ENCODE data around the gene ZDHHC17. TPM values are rescaled to one million over a fixed set of nuclear protein-coding genes. Genes with fewer than 3 reads are reported as not detected.

The ZDHHC17 gene
- total RNA-seq, 1 donor from 2014 or later = 17.0 TPM

DNA sequence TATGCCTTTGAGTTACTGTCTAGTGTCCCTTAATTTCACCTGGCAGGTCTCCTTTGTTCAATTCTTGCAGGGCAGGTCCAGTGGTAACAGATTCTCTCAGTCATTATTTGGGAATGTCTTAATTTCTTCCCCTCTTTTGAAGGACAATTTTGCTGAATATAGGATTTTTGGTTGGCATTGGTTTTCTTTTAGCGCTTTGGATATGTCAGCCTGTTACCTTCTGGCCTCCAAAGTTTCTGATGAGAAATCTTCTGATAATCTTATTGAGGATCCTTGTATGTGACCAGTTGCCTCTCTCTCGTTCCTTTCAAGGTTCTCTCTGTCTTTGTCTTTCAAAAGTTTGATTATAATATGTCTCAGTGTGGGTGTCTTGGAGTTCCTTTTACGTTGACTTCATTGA, 38.1 kb downstream of the ZDHHC17 start:
- Histone ChIP-seq H3K4me3 (no peak overlapping the region), H3K27ac (replicated peaks) (no peak overlapping the region), H3K36me3 (peaks cover 50% of the 10 kb centered on the region), H3K9me3 (replicated peaks) (peaks cover 12% of the 10 kb centered on the region), H3K4me1 (peaks cover 5% of the 10 kb centered on the region), H3K27me3 (ENCODE audit: low read depth) (no peaks in the 10 kb centered on the region)
- TF ChIP-seq, protein P1, sequence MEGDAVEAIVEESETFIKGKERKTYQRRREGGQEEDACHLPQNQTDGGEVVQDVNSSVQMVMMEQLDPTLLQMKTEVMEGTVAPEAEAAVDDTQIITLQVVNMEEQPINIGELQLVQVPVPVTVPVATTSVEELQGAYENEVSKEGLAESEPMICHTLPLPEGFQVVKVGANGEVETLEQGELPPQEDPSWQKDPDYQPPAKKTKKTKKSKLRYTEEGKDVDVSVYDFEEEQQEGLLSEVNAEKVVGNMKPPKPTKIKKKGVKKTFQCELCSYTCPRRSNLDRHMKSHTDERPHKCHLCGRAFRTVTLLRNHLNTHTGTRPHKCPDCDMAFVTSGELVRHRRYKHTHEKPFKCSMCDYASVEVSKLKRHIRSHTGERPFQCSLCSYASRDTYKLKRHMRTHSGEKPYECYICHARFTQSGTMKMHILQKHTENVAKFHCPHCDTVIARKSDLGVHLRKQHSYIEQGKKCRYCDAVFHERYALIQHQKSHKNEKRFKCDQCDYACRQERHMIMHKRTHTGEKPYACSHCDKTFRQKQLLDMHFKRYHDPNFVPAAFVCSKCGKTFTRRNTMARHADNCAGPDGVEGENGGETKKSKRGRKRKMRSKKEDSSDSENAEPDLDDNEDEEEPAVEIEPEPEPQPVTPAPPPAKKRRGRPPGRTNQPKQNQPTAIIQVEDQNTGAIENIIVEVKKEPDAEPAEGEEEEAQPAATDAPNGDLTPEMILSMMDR (IDR thresholded peaks at IDR 0.05; ENCODE audit: borderline replicate concordance) = no peak
- intact Hi-C loops (cut with micrococcal nuclease) = no loop called here
- no peak for DNase-seq

DNA sequence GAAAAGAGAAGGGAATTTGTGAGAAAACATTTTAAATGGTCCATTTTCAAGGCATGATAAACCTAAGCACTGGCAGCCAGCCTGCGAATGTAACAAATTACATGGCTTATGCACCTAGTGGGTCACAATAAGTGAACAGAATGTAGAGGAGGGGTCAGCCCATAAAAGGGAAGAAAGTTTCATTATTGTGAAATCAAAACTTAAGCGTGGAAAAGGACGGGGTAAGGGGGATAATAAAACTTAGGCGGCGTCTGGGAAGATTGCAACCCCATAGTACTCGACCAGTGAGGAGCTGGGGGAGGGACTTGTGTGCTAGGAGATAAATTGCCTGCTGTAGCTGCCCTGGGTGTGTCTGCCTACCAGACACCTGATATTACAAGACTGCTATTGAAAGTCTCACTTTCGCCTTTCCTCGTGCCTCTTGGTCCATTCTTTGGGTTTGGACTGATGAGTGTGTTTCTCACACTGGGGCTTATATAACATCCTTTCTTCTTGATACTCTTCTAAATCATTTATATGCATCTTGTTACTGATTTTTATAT, 40.6 kb downstream of the ZDHHC17 start:
- Histone ChIP-seq H3K27ac (replicated peaks) (no peak overlapping the region), H3K27me3 (ENCODE audit: low read depth) (no peaks in the 10 kb centered on the region), H3K4me3 (no peak overlapping the region), H3K9me3 (replicated peaks) (peaks cover 12% of the 10 kb centered on the region), H3K36me3 (peaks cover 53% of the 10 kb centered on the region), H3K4me1 (peaks cover 5% of the 10 kb centered on the region)
- TF ChIP-seq, protein P1 (IDR thresholded peaks at IDR 0.05; ENCODE audit: borderline replicate concordance) = no peak
- DNase-seq = no peak
- intact Hi-C loops (cut with micrococcal nuclease) = no loop called here

DNA sequence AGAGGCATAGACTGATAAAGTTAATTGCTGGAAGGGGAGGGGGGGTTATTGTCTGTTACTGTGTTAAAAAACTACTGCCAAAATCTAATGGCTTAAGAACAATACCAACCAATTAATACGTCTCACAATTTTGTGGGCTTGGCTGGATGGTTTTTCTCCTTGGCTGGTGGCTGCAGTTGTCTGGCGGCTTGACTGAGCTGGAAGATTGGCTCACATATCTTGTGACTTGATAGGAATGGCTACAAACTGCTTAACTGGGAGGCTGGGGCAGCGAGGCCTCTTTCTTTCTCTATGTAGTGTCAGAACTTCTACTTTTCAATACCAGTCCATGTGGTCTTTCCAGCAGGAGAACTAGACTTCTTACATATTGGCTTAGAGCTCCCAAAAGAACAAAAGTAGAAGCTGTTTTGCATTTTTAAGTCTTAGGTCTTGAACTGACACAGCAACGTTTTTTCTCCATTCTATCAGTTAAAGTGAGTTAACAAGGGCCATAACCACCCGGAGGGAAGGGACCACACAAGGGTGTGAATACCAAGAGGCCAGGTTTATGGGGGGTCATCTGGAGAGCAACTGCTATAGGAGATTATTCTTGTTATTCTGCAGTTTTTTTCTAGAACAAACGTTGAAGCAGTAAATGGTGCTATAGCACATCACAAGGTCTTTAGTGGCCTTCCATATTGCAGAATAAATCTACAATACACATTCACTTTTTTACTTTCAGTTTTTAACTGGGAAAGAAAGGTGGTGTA, 46.9 kb downstream of the ZDHHC17 start:
- H3K4me1 ChIP-seq = peaks cover 9% of the 10 kb centered on the region
- intact Hi-C loops (cut with micrococcal nuclease) = no loop called here
- TF ChIP-seq, protein P1 (IDR thresholded peaks at IDR 0.05; ENCODE audit: borderline replicate concordance) = no peak
- H3K27ac ChIP-seq (replicated peaks) = no peak overlapping the region
- H3K27me3 ChIP-seq (ENCODE audit: low read depth) = no peaks in the 10 kb centered on the region
- H3K9me3 ChIP-seq (replicated peaks) = no peaks in the 10 kb centered on the region
- H3K4me3 ChIP-seq = no peak overlapping the region
- H3K36me3 ChIP-seq = peaks cover 73% of the 10 kb centered on the region
- DNase-seq = no peak

DNA sequence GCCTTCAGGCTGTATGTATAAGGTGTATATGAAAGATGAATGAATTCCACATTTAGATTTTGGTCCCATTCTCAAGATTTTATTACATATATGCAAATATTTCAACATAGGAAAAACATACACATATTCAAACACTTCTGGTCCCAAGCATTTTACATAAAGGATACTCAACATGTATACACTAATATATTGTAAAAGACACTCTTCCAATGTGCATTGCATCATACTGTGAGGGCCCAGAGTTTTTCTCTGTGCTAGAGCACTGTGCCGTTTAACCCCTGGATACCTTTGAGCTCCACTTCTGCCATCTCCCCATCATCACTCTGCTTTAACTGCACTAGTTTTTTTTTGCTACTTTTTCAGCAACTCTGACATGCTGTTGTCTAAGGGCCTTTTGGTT, 48.1 kb downstream of the ZDHHC17 start:
- no peaks in the 10 kb centered on the region for H3K27me3 ChIP-seq (ENCODE audit: low read depth)
- no peak overlapping the region for H3K27ac ChIP-seq (replicated peaks)
- no peak for DNase-seq
- H3K4me1 ChIP-seq = peaks cover 9% of the 10 kb centered on the region
- peaks cover 73% of the 10 kb centered on the region for H3K36me3 ChIP-seq
- no peak overlapping the region for H3K4me3 ChIP-seq
- no peaks in the 10 kb centered on the region for H3K9me3 ChIP-seq (replicated peaks)
- intact Hi-C loops (cut with micrococcal nuclease) = no loop called here
- TF ChIP-seq, protein P1 (IDR thresholded peaks at IDR 0.05; ENCODE audit: borderline replicate concordance) = no peak

DNA sequence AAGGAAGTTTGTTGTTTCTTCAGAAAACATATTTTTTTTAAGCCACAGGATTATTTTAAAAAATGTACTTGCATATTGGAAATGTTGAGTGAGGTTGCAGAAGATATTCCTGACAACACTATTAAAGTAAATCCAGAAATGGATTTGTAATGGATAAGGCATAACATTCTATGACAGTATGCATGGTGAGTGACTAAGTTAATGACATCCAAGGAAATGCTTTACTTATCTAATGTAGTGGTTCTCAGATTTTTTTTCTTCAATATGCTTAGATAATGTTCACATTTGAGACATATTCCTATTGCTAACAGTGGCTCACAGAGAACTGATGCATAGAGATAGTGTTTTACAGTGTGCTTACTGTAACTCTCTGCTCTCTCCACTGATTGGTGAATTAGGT, 49.4 kb downstream of the ZDHHC17 start:
- Histone ChIP-seq H3K4me1 (peaks cover 9% of the 10 kb centered on the region), H3K27me3 (ENCODE audit: low read depth) (no peaks in the 10 kb centered on the region), H3K36me3 (peaks cover 64% of the 10 kb centered on the region), H3K27ac (replicated peaks) (no peak overlapping the region), H3K9me3 (replicated peaks) (no peaks in the 10 kb centered on the region), H3K4me3 (no peak overlapping the region)
- intact Hi-C loops (cut with micrococcal nuclease) = no loop called here
- no peak for DNase-seq
- TF ChIP-seq, protein P1 (IDR thresholded peaks at IDR 0.05; ENCODE audit: borderline replicate concordance) = no peak

All from left ventricle myocardium inferior (tissue), 1 donor.